ENCODE measurements around the gene STX2.
"Not testable (repeated sequence)": the region's sequence is repeated elsewhere in the genome, so short reads cannot be mapped to it uniquely, and the experiment has no call there.

STX2 gene

DNA sequence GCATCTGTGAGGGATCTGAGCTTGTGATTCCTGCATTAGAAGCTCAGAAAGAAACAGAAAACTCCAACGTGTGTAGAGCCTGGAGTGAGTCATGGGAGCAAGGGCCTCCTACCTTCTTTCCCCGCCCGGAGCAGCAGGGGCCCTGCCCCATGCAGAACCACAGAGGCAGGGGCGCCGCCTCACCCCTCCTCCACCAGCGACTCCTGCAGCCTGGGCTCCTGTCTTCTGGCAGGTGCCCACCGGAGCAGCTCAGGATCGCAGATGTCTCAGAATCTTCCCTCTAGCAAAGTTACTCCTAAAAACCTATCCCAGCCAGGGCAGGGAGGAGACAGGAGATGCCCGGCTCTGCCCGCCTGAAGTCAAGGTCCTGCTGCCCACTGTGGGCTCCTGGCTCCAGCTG is 58.7 kb downstream of the STX2 start:
- DNase-seq, result no peak
- in situ Hi-C loops (cut with MboI; ENCODE audit: low pct_unique_long_range_greater_than_20kb, low sequenced_read_pairs), result no loop called here

DNA sequence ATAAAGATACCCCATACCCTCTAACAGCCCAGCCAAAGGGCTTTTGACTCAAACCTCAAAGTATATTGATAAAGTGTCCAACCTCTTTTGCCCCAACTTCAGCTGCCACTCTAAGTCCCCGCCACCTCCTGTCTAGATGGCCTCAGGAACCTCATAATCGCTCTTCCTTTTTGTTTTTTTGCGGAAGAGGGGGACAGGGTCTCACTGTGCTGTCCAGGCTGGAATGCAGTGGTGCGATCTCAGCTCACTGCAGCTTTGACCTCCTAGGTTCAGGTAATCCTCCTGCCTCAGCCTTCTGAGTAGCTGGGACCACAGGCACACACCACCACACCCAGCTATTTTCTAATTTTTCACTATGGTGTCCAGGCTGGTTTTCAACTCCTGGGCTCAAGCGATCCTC is 60.3 kb downstream of the STX2 start:
- DNase-seq, result no peak
- in situ Hi-C loops (cut with MboI; ENCODE audit: low pct_unique_long_range_greater_than_20kb, low sequenced_read_pairs), result no loop called here

DNA sequence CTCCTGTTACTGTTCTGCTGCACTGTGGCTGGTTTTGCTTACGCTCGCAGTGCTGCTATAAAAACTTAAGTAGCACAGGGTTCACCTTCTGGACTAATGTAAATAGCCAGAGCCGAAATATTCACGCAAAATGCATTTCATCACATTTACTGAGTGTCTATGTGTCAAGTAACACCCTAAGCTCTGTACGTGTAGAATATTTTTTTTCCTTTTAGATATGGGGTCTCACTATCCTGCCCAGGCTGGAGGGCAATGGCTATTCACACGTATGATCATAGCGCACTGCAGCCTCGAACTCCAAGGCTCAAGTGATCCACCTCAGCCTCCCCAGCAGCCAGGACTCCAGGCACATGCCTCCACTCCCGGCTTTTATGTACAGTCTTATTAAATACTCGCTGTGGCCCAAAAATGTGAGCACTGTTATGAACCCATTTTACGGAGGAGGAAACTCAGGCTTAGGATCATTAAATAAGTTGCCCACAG is 62.2 kb downstream of the STX2 start:
- in situ Hi-C loops (cut with MboI; ENCODE audit: low pct_unique_long_range_greater_than_20kb, low sequenced_read_pairs), result no loop called here
- DNase-seq, result no peak

DNA sequence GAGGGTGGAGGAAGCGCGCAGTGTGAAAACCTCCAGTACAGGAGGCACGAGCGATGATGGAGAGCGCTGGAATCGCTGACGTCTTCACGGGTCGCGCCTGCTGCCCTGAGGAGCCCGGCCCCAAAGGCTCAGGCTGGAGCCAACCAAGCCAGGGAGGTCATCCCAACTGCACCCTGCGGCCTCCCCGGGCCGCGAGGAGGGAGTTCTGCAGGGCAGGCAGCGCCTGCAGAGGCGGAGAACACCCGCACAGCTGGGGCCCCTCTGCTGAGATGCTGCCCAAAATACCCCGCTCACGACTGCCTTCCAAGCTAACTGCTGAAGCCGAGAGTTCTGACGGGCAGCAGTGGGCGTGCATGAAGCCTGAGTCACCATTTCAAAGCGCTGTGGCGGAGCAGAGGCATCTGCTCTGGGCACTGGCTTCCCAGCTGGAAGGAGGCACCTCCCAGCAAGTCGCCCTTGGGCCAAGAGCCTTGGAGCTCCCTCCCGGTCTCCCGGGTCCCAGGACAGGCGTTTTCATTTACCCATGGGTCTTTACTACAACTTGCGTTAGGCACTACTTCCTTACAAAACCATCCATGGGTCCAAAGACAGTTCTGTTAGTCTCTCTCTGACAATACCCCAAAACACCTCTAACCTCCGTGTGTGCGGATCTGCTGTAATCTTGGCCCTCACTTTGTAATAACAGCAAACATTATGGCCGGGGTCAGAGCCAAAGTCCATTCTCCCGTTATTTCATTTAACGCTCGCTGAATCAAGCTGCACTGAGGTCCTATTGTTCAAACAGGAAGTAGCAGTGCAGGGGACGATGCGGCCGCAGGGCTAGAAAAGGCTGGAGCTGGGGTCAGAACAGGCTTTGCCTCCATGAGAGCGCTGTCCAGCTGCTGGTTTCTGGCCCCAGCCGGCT is 62.8 kb downstream of the STX2 start:
- DNase-seq, result no peak
- in situ Hi-C loops (cut with MboI; ENCODE audit: low pct_unique_long_range_greater_than_20kb, low sequenced_read_pairs), result no loop called here

DNA sequence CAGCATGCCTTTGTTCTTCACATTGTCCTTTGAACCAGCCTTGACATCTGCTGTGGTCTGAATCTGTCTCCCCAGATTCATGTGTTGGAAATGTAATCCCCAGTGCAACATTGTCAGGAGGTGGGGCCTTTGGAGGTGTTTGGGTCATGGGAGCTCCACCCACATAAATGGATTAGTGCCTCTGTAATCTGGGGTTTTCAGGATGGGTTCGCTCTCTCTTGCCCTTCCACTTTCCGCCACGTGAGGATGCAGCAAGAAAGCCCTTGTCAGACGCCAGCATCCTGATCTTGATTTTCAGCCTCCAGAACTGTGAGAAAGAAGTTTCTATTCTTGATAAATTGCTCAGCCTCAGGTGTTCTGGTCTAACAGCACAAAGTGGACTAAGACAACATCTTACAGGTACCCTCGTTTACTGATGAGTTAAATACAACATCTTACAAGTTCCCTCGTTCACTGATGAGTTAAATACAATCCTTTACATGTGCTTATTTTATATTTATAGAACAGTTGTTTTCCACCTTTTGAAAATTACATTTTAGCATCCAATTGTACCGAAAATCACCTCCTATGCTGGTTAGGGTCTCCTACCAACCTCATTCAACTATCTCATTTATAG is 68.5 kb downstream of the STX2 start:
- in situ Hi-C loops (cut with MboI; ENCODE audit: low pct_unique_long_range_greater_than_20kb, low sequenced_read_pairs), result no loop called here
- DNase-seq, result no peak

DNA sequence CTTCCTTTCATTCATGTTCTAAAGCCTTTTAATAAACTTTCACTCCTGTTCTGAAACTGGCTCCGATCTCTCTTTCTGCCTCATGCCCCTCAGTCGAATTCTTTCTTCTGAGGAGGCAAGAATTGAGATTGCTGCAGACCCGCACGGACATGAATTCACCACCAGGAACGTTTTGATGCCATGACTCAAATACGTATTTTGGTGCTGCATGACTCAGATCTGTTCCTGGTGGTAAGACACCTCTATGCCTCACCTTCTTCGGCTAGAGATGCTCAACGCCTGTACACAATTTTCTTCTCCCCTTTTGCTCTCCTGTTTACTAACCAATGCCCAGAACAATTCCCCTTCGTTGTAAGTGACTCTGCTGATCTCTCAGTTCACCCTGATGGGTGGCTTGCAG is 70.9 kb downstream of the STX2 start:
- in situ Hi-C loops (cut with MboI; ENCODE audit: low pct_unique_long_range_greater_than_20kb, low sequenced_read_pairs), result no loop called here
- DNase-seq, result no peak

- in situ Hi-C loops (cut with MboI; ENCODE audit: low pct_unique_long_range_greater_than_20kb, low sequenced_read_pairs), result no loop called here
- DNase-seq, result no peak
Measured at GRCh38 chr12:130766470-130766869, 72.6 kb downstream of the STX2 start.

GRCh38 chr12:130765186-130765659 is 73.8 kb downstream of the STX2 start:
- DNase-seq, result no peak
- in situ Hi-C loops (cut with MboI; ENCODE audit: low pct_unique_long_range_greater_than_20kb, low sequenced_read_pairs), result no loop called here

- in situ Hi-C loops (cut with MboI; ENCODE audit: low pct_unique_long_range_greater_than_20kb, low sequenced_read_pairs), result no loop called here
- peak; percentile 50 for DNase-seq
Measured at GRCh38 chr12:130764475-130765185, 74.4 kb downstream of the STX2 start.

DNA sequence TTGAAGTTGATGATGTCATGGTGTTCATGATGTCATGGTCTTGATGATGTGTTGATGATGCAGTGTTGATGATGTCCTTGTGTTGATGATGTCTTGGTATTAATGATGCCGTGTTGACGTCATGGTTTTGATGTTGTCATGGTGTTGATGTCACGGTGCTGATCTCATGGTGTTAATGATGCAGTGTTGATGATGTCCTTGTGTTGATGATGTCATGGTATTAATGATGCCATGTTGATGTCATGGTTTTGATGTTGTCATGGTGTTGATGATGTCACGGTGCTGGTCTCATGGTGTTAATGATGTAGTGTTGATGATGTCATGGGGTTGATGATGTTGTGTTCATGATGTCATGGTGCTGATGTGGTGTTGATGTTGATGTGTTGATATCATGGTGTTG is 75.0 kb downstream of the STX2 start:
- DNase-seq, result peak; percentile 35
- in situ Hi-C loops (cut with MboI; ENCODE audit: low pct_unique_long_range_greater_than_20kb, low sequenced_read_pairs), result no loop called here

GRCh38 chr12:130762319-130762675 is 76.8 kb downstream of the STX2 start:
- DNase-seq, result no peak
- in situ Hi-C loops (cut with MboI; ENCODE audit: low pct_unique_long_range_greater_than_20kb, low sequenced_read_pairs), result no loop called here

DNA sequence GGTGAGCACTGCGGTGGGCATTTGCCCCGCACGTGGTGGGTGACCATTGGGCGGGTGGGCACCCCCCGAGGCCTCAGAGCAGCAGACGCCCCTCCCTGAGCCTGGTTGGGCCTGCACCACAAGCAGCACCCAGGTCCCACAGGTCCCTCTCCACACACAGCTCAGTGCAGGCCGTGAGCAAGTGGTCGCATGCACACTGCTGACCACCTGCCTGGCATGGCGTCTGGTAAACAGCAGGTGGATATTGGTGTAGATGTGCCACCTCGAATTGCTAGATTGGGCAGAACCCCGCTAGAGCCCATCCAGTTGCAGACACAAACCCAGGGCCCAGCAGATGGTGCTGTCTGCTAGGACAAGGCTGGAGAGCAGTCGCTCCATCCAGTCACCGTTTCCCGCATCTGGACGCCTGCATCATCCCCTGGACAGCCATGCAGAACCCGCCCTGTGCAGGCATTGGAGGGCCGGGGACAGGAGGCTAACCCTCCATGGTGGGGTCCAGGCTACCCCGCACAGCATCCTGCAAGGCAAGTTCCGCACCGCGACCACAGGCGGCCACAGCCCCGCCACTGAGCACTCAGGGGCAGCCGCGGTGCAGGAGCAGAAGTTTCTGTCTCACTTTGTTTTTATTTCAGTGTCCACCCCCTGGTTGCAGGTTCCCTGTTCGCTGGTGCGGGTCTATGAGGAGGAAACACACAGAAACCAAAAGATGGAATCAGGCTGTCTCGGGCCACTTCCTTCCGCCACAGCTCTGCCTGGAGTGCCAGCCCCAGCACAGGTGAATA is 77.3 kb downstream of the STX2 start:
- in situ Hi-C loops (cut with MboI; ENCODE audit: low pct_unique_long_range_greater_than_20kb, low sequenced_read_pairs), result no loop called here

GRCh38 chr12:130754234-130754901 is 84.7 kb downstream of the STX2 start:
- no peak for DNase-seq
- in situ Hi-C loops (cut with MboI; ENCODE audit: low pct_unique_long_range_greater_than_20kb, low sequenced_read_pairs), result no loop called here

More for the DNA sequence above, 77.3 kb downstream of the STX2 start:
- peak; percentile 58 for DNase-seq

GRCh38 chr12:130752692-130753230 is 86.3 kb downstream of the STX2 start:
- in situ Hi-C loops (cut with MboI; ENCODE audit: low pct_unique_long_range_greater_than_20kb, low sequenced_read_pairs), result no loop called here
- DNase-seq, result no peak

DNA sequence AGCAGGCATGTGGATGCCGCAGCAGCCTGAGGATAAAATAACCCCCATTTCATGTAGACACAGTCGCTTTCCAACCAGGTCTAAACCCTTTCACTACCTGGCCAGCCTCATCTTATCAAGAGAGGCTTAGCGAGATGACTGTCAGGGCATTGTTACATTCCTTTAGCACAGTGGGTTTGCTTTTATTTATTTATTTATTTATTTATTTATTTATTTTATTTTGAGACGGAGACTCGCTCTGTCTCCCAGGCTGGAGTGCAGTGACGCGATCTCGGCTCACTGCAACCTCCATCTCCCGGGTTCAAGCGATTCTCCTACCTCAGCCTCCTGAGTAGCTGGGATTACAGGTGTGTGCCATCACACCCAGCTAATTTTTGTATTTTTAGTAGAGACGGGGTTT is 87.0 kb downstream of the STX2 start:
- in situ Hi-C loops (cut with MboI; ENCODE audit: low pct_unique_long_range_greater_than_20kb, low sequenced_read_pairs); DNase-seq: not testable (repeated sequence)

GRCh38 chr12:130748786-130749185 is 90.3 kb downstream of the STX2 start:
- no peak for DNase-seq
- in situ Hi-C loops (cut with MboI; ENCODE audit: low pct_unique_long_range_greater_than_20kb, low sequenced_read_pairs), result no loop called here

GRCh38 chr12:130747867-130748740 is 90.9 kb downstream of the STX2 start:
- in situ Hi-C loops (cut with MboI; ENCODE audit: low pct_unique_long_range_greater_than_20kb, low sequenced_read_pairs), result no loop called here
- peak; percentile 90 for DNase-seq

All from KBM-7 (cell line).